HG02759 (cell line): ENCODE data around the gene RASA4.
"Not testable (repeated sequence)": the region's sequence is repeated elsewhere in the genome, so short reads cannot be mapped to it uniquely, and the experiment has no call there.

Experiments used
- ATAC-seq: cut with Tn5 transposase; IDR thresholded peaks from one replicate; pipeline ENCODE4 v1.9.1; 2021; ENCODE audit warnings: mild to moderate bottlenecking, moderate library complexity; ENCODE audit not compliant: unreplicated experiment

RASA4 gene

GRCh38 chr7:102616507-102617125, at the start of gene RASA4:
Gene RASA4, minus strand, starts transcription at chr7:102616756. Its CDS starts 67 bp downstream, at chr7:102616689.
- peak; percentile 81 for ATAC-seq

- not testable (repeated sequence) for ATAC-seq
These were observed 48.2 kb upstream of the RASA4 start for GRCh38 chr7:102664765-102665164.

- not testable (repeated sequence) for ATAC-seq
These were observed 33.4 kb upstream of the RASA4 start, which contains the start of gene SPDYE2B for GRCh38 chr7:102649924-102650323. Gene SPDYE2B, plus strand, starts transcription at chr7:102650319. Its CDS starts 2,030 bp downstream, at chr7:102652349.

GRCh38 chr7:102647813-102648212, 31.3 kb upstream of the RASA4 start:
- not testable (repeated sequence) for ATAC-seq

- ATAC-seq = not testable (repeated sequence)
These were observed 26.8 kb upstream of the RASA4 start for GRCh38 chr7:102643404-102643803.

- not testable (repeated sequence) for ATAC-seq
These were observed 26.1 kb upstream of the RASA4 start, which contains the start of gene UPK3BL1 for GRCh38 chr7:102642691-102643090. Gene UPK3BL1, minus strand, starts transcription at chr7:102642791. Its CDS starts 50 bp downstream, at chr7:102642741.

GRCh38 chr7:102638848-102639247, 22.3 kb upstream of the RASA4 start:
- ATAC-seq = not testable (repeated sequence)

GRCh38 chr7:102636956-102637355, 20.4 kb upstream of the RASA4 start:
- not testable (repeated sequence) for ATAC-seq

GRCh38 chr7:102635354-102635753, 18.8 kb upstream of the RASA4 start:
- not testable (repeated sequence) for ATAC-seq

GRCh38 chr7:102634299-102634698, 17.7 kb upstream of the RASA4 start:
- ATAC-seq = not testable (repeated sequence)

- ATAC-seq = not testable (repeated sequence)
These were observed 14.1 kb upstream of the RASA4 start for GRCh38 chr7:102630622-102631021.

GRCh38 chr7:102627271-102627904, 10.8 kb upstream of the RASA4 start:
- not testable (repeated sequence) for ATAC-seq

GRCh38 chr7:102618122-102618521, 1.6 kb upstream of the RASA4 start:
- not testable (repeated sequence) for ATAC-seq

- not testable (repeated sequence) for ATAC-seq
These were observed 626 bp downstream of the RASA4 start for GRCh38 chr7:102615930-102616329.

GRCh38 chr7:102614873-102615272, 1.7 kb downstream of the RASA4 start:
- not testable (repeated sequence) for ATAC-seq

GRCh38 chr7:102614346-102614697, 2.2 kb downstream of the RASA4 start:
- ATAC-seq = peak; percentile 23

GRCh38 chr7:102613575-102614345, 2.8 kb downstream of the RASA4 start:
- ATAC-seq = peak; percentile 71

- not testable (repeated sequence) for ATAC-seq
These were observed 4.8 kb downstream of the RASA4 start for GRCh38 chr7:102611675-102612325.

- ATAC-seq = peak; percentile 49
These were observed 5.4 kb downstream of the RASA4 start for GRCh38 chr7:102611013-102611674.

- ATAC-seq = not testable (repeated sequence)
These were observed 6.1 kb downstream of the RASA4 start for GRCh38 chr7:102610441-102610840.
